Panc1 (cell line): ENCODE data around the gene NCS1.

ENCODE experiments used
- CTCF ChIP-seq: fragments of 450-650 bp; IDR thresholded peaks from 2 replicates; pipeline ENCODE4 v1.5.1; 2017; ENCODE audit warnings: mild to moderate bottlenecking
- POLR2AphosphoS5 ChIP-seq: IDR thresholded peaks from 2 replicates; pipeline ENCODE4 v1.6.1; 2012; ENCODE audit warnings: mild to moderate bottlenecking, low read depth, low read length, moderate library complexity
- SIN3A ChIP-seq: IDR thresholded peaks from 2 replicates; pipeline ENCODE4 v1.6.1; 2012; ENCODE audit warnings: low read depth, mild to moderate bottlenecking, low read length, moderate library complexity, borderline replicate concordance; ENCODE audit not compliant: insufficient read depth

GRCh38 chr9:130232899-130233586, 60.8 kb downstream of the NCS1 start:
- TF ChIP-seq CTCF (no peak), POLR2AphosphoS5 (no peak), SIN3A (no peak)
